Measurements from ENCODE around the gene KRTAP4-7. TPM values are rescaled to one million over a fixed set of nuclear protein-coding genes. Genes with fewer than 3 reads are reported as not detected.
"Not testable (repeated sequence)": the region's sequence is repeated elsewhere in the genome, so short reads cannot be mapped to it uniquely, and the experiment has no call there.

KRTAP4-7 gene
- total and polyA plus RNA-seq, 2 of the 4 experiments (the other 2 are of a cell fraction): not detected

GRCh38 chr17:41123292-41123990 is 39.5 kb downstream of the KRTAP4-7 start:
- H3K27ac ChIP-seq (ENCODE audit: insufficient read depth, low read length); H3K9me1 ChIP-seq (ENCODE audit: insufficient read depth, low read length); H2BK15ac ChIP-seq (ENCODE audit: low read depth, low read length); intact Hi-C loops (cut with micrococcal nuclease); H2BK5ac ChIP-seq (ENCODE audit: low read depth, low read length, poor library complexity, severe bottlenecking); dilution Hi-C loops (cut with HindIII; ENCODE audit: low sequenced_read_pairs, unreplicated experiment); BruUV-seq (replicated peaks); H3K9ac ChIP-seq (ENCODE audit: low read depth, low read length); H3K27me3 ChIP-seq (ENCODE audit: control insufficient read depth, insufficient read depth, low read length); H3K4me3 ChIP-seq (ENCODE audit: insufficient read depth, low read depth, low read length); H3K9me3 ChIP-seq (ENCODE audit: control insufficient read depth, insufficient read depth, low read length); H4K5ac ChIP-seq (ENCODE audit: low read depth, low read length); H3K4me2 ChIP-seq (ENCODE audit: low read depth, low read length); CTCF ChIA-PET; H2AK9ac ChIP-seq (replicated peaks; ENCODE audit: low read depth, low read length, poor library complexity); H3K79me1 ChIP-seq (ENCODE audit: low read depth in 1 of 2, low read length in 2 of 2); H2BK120ac ChIP-seq (ENCODE audit: low read depth, low read length); H3K18ac ChIP-seq (ENCODE audit: low read depth, low read length); ATAC-seq (ENCODE audit: low read depth); H3K36me3 ChIP-seq (ENCODE audit: control insufficient read depth, insufficient read depth, low read length); H3K23ac ChIP-seq (ENCODE audit: low read depth, low read length); H2AK5ac ChIP-seq (ENCODE audit: low read depth, low read length); DNase-seq; H2AFZ ChIP-seq (replicated peaks; ENCODE audit: low read length, poor library complexity); H4K8ac ChIP-seq (ENCODE audit: low read depth in 2 of 2, low read length in 2 of 2); H4K20me1 ChIP-seq (ENCODE audit: insufficient read depth, low read length); H3K4me1 ChIP-seq (ENCODE audit: control insufficient read depth, insufficient read depth, low read length); in situ Hi-C loops (cut with MboI; ENCODE audit: low sequenced_read_pairs); POLR2A ChIA-PET (ENCODE audit: unreplicated experiment): not testable (repeated sequence)
- Histone ChIP-seq H2BK20ac (ENCODE audit: low read depth, low read length) (peak overlapping the region; percentile 33; the same call in 1 of the 2 replicates), H3K56ac (ENCODE audit: extremely low read depth, insufficient read depth, low read length) (peak overlapping the region; percentile 38; the same call in 1 of the 2 replicates), H3K4ac (ENCODE audit: low read depth, low read length) (peak overlapping the region; percentile 5; the same call in 1 of the 2 replicates), H3K14ac (replicated peaks; ENCODE audit: low read depth, low read length) (0 out of 2 replicates have a peak overlapping the region, but pooled peaks have one; percentile 25), H4K91ac (ENCODE audit: insufficient read depth, low read depth, low read length) (peak overlapping the region; percentile 8; the same call in 1 of the 2 replicates)
- WGBS, 2 experiments (ENCODE audit: extremely low coverage in 2 of 2, insufficient read length in 1 of 2): 80% methylated on average over 3 of the region's 12 CpGs; no CpG with 5 or more reads in 1 of the 2 experiments

GRCh38 chr17:41123991-41124371 is 40.0 kb downstream of the KRTAP4-7 start, which contains the start of gene KRTAP4-12:
KRTAP4-12 (minus strand) TSS chr17:41124182; CDS start chr17:41124122, 60 bp downstream.
- H3K9me3 ChIP-seq (ENCODE audit: control insufficient read depth, insufficient read depth, low read length); dilution Hi-C loops (cut with HindIII; ENCODE audit: low sequenced_read_pairs, unreplicated experiment); H4K5ac ChIP-seq (ENCODE audit: low read depth, low read length); H2AK9ac ChIP-seq (replicated peaks; ENCODE audit: low read depth, low read length, poor library complexity); H3K4me3 ChIP-seq (ENCODE audit: insufficient read depth, low read depth, low read length); H3K27ac ChIP-seq (ENCODE audit: insufficient read depth, low read length); ATAC-seq (ENCODE audit: low read depth); H3K79me1 ChIP-seq (ENCODE audit: low read depth in 1 of 2, low read length in 2 of 2); in situ Hi-C loops (cut with MboI; ENCODE audit: low sequenced_read_pairs); H3K27me3 ChIP-seq (ENCODE audit: control insufficient read depth, insufficient read depth, low read length); H3K9ac ChIP-seq (ENCODE audit: low read depth, low read length); H2AFZ ChIP-seq (replicated peaks; ENCODE audit: low read length, poor library complexity); H4K20me1 ChIP-seq (ENCODE audit: insufficient read depth, low read length); BruUV-seq (replicated peaks); H2AK5ac ChIP-seq (ENCODE audit: low read depth, low read length); DNase-seq; CTCF ChIA-PET; POLR2A ChIA-PET (ENCODE audit: unreplicated experiment); H3K4me1 ChIP-seq (ENCODE audit: control insufficient read depth, insufficient read depth, low read length); H3K23ac ChIP-seq (ENCODE audit: low read depth, low read length); H3K36me3 ChIP-seq (ENCODE audit: control insufficient read depth, insufficient read depth, low read length); H3K9me1 ChIP-seq (ENCODE audit: insufficient read depth, low read length); H3K4me2 ChIP-seq (ENCODE audit: low read depth, low read length); intact Hi-C loops (cut with micrococcal nuclease): not testable (repeated sequence)
- H2BK5ac ChIP-seq (ENCODE audit: low read depth, low read length, poor library complexity, severe bottlenecking): peak within 1 kb of the TSS; percentile 49
- peak within 1 kb of the TSS; percentile 52; the same call in 1 of the 2 replicates for H3K18ac ChIP-seq (ENCODE audit: low read depth, low read length)
- H2BK20ac ChIP-seq (ENCODE audit: low read depth, low read length): peak within 1 kb of the TSS; percentile 42; the same call in 1 of the 2 replicates
- H4K91ac ChIP-seq (ENCODE audit: insufficient read depth, low read depth, low read length): peak within 1 kb of the TSS; percentile 8; the same call in 1 of the 2 replicates
- peak within 1 kb of the TSS; percentile 31; the same call in 1 of the 3 replicates for H2BK15ac ChIP-seq (ENCODE audit: low read depth, low read length)
- peak within 1 kb of the TSS; percentile 5; the same call in 1 of the 2 replicates for H3K4ac ChIP-seq (ENCODE audit: low read depth, low read length)
- peak within 1 kb of the TSS; percentile 38; the same call in 1 of the 2 replicates for H3K56ac ChIP-seq (ENCODE audit: extremely low read depth, insufficient read depth, low read length)
- WGBS, 2 experiments (ENCODE audit: extremely low coverage in 2 of 2, insufficient read length in 1 of 2): 80% methylated on average over 1 of the region's 3 CpGs; no CpG with 5 or more reads in 1 of the 2 experiments
- 0 out of 2 replicates have a peak within 1 kb of the TSS, but pooled peaks have one; percentile 32 for H3K14ac ChIP-seq (replicated peaks; ENCODE audit: low read depth, low read length)
- H2BK120ac ChIP-seq (ENCODE audit: low read depth, low read length): peak within 1 kb of the TSS; percentile 14
- peak within 1 kb of the TSS; percentile 16 to 40; a peak in 2 of 4 replicates for H4K8ac ChIP-seq (ENCODE audit: low read depth in 2 of 2, low read length in 2 of 2)
